Activated CD4-positive, alpha-beta T cell treated with anti-CD3 and anti-CD28 coated beads for 48 hours (primary cell): ENCODE data around the gene OR4F3.
"Not testable (repeated sequence)": the region's sequence is repeated elsewhere in the genome, so short reads cannot be mapped to it uniquely, and the experiment has no call there.

Experiments
- DNase-seq: peaks from one replicate; pipeline ENCODE4 v3.0.0-alpha.2; 2020

OR4F3 gene

GRCh38 chr5:181366968-181367367 is at the start of gene OR4F3:
OR4F3 (plus strand) TSS chr5:181367268.
- not testable (repeated sequence) for DNase-seq
